CD4-positive, alpha-beta T cell (primary cell): ENCODE measurements around the gene ARID4B. TPM values are rescaled to one million over a fixed set of nuclear protein-coding genes. Genes with fewer than 3 reads are reported as not detected.
A peak's percentile ranks its signal among the peaks of the same experiment; 100 is the strongest.
"Not testable (repeated sequence)": the region's sequence is repeated elsewhere in the genome, so short reads cannot be mapped to it uniquely, and the experiment has no call there.

Experiments
- ATAC-seq: fragments of 200-7000 bp; cut with Tn5 transposase; one replicate; pipeline ENCODE4 v1.10.0; 2022; ENCODE audit warnings: mild to moderate bottlenecking; ENCODE audit not compliant: poor library complexity
- CTCF ChIA-PET: fragments of 350-600 bp; sonication (Branson Sonifier 250); formaldehyde crosslinking; loops from one replicate; lab custom pipeline; 2021; ENCODE audit warnings: antibody characterized with exemption, inconsistent platforms; lab: Charles Lee
- POLR2A ChIA-PET: fragments of 350-600 bp; sonication (Branson Sonifier 250); formaldehyde crosslinking; loops from one replicate; lab custom pipeline; 2021; ENCODE audit warnings: antibody characterized with exemption, inconsistent platforms; lab: Charles Lee
- DNase-seq, 14 experiments: peaks; one replicate each; pipeline ENCODE4 v3.0.0-alpha.2; 2013 to 2020; ENCODE audit warnings: mixed read lengths in 2 of 14
- H3K27ac ChIP-seq, 2 donors: one replicate each; pipeline versions ENCODE4 v1.5.1 to v1.7.0; 2013; ENCODE audit warnings: low read length in 2 of 2, low read depth in 1 of 2, mild to moderate bottlenecking in 1 of 2
- H3K27me3 ChIP-seq, 2 experiments: 1 replicate in 1 of 2; 2 replicates in 1 of 2; pipeline versions ENCODE4 v1.6.1 to v1.7.0; 2013; ENCODE audit warnings: low read length in 2 of 2, control low read depth in 1 of 2, mild to moderate bottlenecking in 1 of 2, moderate library complexity in 1 of 2; ENCODE audit not compliant: insufficient read depth in 2 of 2, control insufficient read depth in 1 of 2
- H3K36me3 ChIP-seq: one replicate; pipeline ENCODE4 v1.6.1; 2013; ENCODE audit warnings: low read length, control low read depth; ENCODE audit not compliant: insufficient read depth
- H3K4me1 ChIP-seq: one replicate; pipeline ENCODE4 v1.6.1; 2013; ENCODE audit warnings: low read length, control low read depth; ENCODE audit not compliant: insufficient read depth
- H3K4me3 ChIP-seq: one replicate; pipeline ENCODE4 v1.5.1; 2013; ENCODE audit warnings: mild to moderate bottlenecking, low read length, moderate library complexity
- H3K9me3 ChIP-seq, 2 experiments: 1 replicate in 1 of 2; 2 replicates in 1 of 2; pipeline versions ENCODE4 v1.6.1 to v1.7.0; 2013; ENCODE audit warnings: low read length in 2 of 2, mild to moderate bottlenecking in 2 of 2, control low read depth in 1 of 2, moderate library complexity in 1 of 2; ENCODE audit not compliant: control insufficient read depth in 1 of 2, insufficient read depth in 1 of 2
- H3K27ac Mint-ChIP-seq: one replicate; pipeline ENCODE4 v1.8.0; 2020; ENCODE audit warnings: mixed read lengths
- H3K27me3 Mint-ChIP-seq: one replicate; pipeline ENCODE4 v1.8.0; 2021; ENCODE audit warnings: mixed read lengths
- H3K36me3 Mint-ChIP-seq: one replicate; pipeline ENCODE4 v1.8.0; 2021; ENCODE audit warnings: low read depth, mixed read lengths
- H3K4me1 Mint-ChIP-seq: one replicate; pipeline ENCODE4 v1.8.0; 2021; ENCODE audit warnings: low read depth, mixed read lengths
- H3K4me3 Mint-ChIP-seq: one replicate; pipeline ENCODE4 v1.8.0; 2020; ENCODE audit warnings: mild to moderate bottlenecking, mixed read lengths
- H3K9me3 Mint-ChIP-seq: one replicate; pipeline ENCODE4 v1.8.0; 2020; ENCODE audit warnings: mixed read lengths
- intact Hi-C, 2 experiments: fragments of 100-400 bp; cut with DNase I in 1 of 2; cut with micrococcal nuclease in 1 of 2; formaldehyde crosslinking; loops; one replicate each; pipeline versions ENCODE4 v1.15.1 to v1.9.0; 2023 to 2025; cut with DNase I, micrococcal nuclease
- total RNA-seq, 174 experiments: library from RNA in 2 of 174; stranded (reverse) in 2 of 174; gene quantifications; one replicate each; pipeline ENCODE4 v1.2.3 and lab custom pipeline; 2021 to 2026
- TF ChIP-seq, protein P1 (sequence below): fragments of 200-600 bp; IDR thresholded peaks from one replicate; pipeline ENCODE4 v1.8.0; 2022; ENCODE audit warnings: antibody characterized with exemption, mild to moderate bottlenecking

ARID4B gene
- total RNA-seq, 2 experiments from 2014 or later: 127 to 130 TPM

DNA sequence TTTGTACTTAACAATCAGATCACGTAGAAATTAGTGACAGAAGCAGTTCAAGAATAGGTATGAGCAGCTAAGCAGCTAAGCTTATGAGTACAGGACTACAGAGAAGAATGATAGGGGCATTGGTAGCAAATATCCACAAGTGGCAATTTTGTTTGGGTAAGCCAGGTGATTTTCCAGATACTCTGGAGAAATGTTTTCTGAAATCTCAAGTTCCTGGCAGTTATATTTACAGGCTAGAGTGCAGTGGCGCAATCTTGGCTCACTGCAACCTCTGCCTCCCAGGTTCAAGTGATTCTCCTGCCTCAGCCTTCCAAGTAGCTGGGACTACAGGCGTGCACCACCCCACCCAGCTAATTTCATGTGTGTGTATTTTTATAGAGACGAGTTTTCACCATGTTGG, 55.1 kb downstream of the ARID4B start:
- H3K27me3 Mint-ChIP-seq: no peaks in the 10 kb centered on the region
- H3K27ac Mint-ChIP-seq: no peak overlapping the region
- no peak overlapping the region for H3K4me3 ChIP-seq
- peaks cover 3% of the 10 kb centered on the region for H3K36me3 Mint-ChIP-seq
- H3K9me3 Mint-ChIP-seq: no peaks in the 10 kb centered on the region
- no peaks in the 10 kb centered on the region for H3K27me3 ChIP-seq
- H3K9me3 ChIP-seq: no peaks in the 10 kb centered on the region
- DNase-seq (no peak), ATAC-seq (no peak)
- H3K4me1 Mint-ChIP-seq: peaks cover 82% of the 10 kb centered on the region
- CTCF ChIA-PET: interaction anchor here (1.5 kb wide), 1 partner anchor 19 kb away, joined by 4 read pairs; no protein-coding TSS in a partner anchor
- POLR2A ChIA-PET: interaction anchor here (0.7 to 1.3 kb wide), 5 partner anchors 12 to 138 kb away, joined by 3 to 4 read pairs (median 3); no protein-coding TSS in a partner anchor
- no peak overlapping the region for H3K4me3 Mint-ChIP-seq
- intact Hi-C loops: loop anchor here in 1 of 2 experiments (2.0 kb wide), 1 partner anchor 14 kb away; no protein-coding TSS in a partner anchor
- TF ChIP-seq, protein P1, sequence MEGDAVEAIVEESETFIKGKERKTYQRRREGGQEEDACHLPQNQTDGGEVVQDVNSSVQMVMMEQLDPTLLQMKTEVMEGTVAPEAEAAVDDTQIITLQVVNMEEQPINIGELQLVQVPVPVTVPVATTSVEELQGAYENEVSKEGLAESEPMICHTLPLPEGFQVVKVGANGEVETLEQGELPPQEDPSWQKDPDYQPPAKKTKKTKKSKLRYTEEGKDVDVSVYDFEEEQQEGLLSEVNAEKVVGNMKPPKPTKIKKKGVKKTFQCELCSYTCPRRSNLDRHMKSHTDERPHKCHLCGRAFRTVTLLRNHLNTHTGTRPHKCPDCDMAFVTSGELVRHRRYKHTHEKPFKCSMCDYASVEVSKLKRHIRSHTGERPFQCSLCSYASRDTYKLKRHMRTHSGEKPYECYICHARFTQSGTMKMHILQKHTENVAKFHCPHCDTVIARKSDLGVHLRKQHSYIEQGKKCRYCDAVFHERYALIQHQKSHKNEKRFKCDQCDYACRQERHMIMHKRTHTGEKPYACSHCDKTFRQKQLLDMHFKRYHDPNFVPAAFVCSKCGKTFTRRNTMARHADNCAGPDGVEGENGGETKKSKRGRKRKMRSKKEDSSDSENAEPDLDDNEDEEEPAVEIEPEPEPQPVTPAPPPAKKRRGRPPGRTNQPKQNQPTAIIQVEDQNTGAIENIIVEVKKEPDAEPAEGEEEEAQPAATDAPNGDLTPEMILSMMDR: no peak
- peaks cover 42% of the 10 kb centered on the region for H3K4me1 ChIP-seq
- no peak overlapping the region for H3K27ac ChIP-seq
- H3K36me3 ChIP-seq: no peaks in the 10 kb centered on the region

DNA sequence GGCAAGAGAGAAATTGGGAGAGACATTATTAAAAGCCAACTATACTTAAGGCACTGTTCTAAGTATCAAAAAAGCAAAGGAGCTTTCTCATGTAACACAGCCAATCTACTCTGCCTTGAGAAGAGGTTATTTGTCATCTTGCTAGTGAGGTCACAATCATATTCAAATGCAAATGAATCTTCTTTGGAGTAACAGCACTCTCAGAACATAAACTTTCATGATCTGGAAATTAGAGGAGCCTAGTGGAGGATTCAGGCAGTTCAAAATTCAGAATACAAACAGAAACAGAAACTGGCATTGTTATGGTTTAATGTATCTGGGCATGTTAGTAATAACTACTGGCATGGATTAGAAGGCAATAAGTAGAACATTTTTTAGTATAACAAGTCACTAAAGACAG, 57.4 kb downstream of the ARID4B start:
- Histone ChIP-seq H3K4me3 (no peak overlapping the region), H3K27me3 (no peaks in the 10 kb centered on the region), H3K36me3 (no peaks in the 10 kb centered on the region), H3K27ac (no peak overlapping the region), H3K4me1 (peaks cover 34% of the 10 kb centered on the region), H3K9me3 (no peaks in the 10 kb centered on the region)
- H3K36me3 Mint-ChIP-seq: peaks cover 3% of the 10 kb centered on the region
- H3K4me3 Mint-ChIP-seq: peak overlapping the region; percentile 3
- H3K27me3 Mint-ChIP-seq: no peaks in the 10 kb centered on the region
- peak in 3 of 14 experiments; percentile 25 to 56 (median 37) for DNase-seq
- TF ChIP-seq, protein P1: no peak
- H3K9me3 Mint-ChIP-seq: no peaks in the 10 kb centered on the region
- ATAC-seq: peak; percentile 84
- intact Hi-C loops: no loop called here
- CTCF ChIA-PET: interaction anchor here (1.2 kb wide), 1 partner anchor 12 kb away, joined by 3 read pairs; no protein-coding TSS in a partner anchor
- POLR2A ChIA-PET: no interaction called here
- H3K27ac Mint-ChIP-seq: peak overlapping the region; percentile 21
- H3K4me1 Mint-ChIP-seq: peaks cover 82% of the 10 kb centered on the region

DNA sequence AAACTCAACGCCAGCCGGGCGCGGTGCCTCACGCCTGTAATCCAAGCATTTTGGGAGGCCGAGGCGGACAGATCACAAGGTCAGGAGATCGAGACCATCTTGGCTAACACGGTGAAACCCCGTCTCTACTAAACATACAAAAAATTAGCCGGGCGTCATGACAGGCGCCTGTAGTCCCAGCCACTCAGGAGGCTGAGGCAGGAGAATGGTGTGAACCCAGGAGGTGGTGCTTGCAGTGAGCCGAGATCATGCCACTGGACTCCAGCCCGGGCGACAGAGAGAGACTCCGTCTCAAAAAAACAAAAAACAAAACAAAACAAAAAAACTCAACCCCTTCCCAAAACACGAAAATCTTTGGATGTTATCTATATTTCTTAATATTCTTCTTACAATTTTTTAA, 58.0 kb downstream of the ARID4B start:
- POLR2A ChIA-PET, intact Hi-C loops: not testable (repeated sequence)
- peak overlapping the region; percentile 21 for H3K27ac Mint-ChIP-seq

More for the DNA sequence above, 58.0 kb downstream of the ARID4B start:
- H3K9me3 Mint-ChIP-seq, H3K9me3 ChIP-seq, H3K27ac ChIP-seq, H3K27me3 Mint-ChIP-seq, H3K4me3 ChIP-seq, H3K36me3 Mint-ChIP-seq, H3K36me3 ChIP-seq, CTCF ChIA-PET, DNase-seq, H3K27me3 ChIP-seq, ATAC-seq, H3K4me3 Mint-ChIP-seq: not testable (repeated sequence)
- peaks cover 35% of the 10 kb centered on the region for H3K4me1 ChIP-seq
- peaks cover 79% of the 10 kb centered on the region for H3K4me1 Mint-ChIP-seq
